Stimulated activated CD4-positive, alpha-beta T cell treated with anti-CD3 and anti-CD28 coated beads, TNF-alpha, amount 100 ng/mL, for 24 hours (primary cell): ENCODE results near the gene CHTF8.
A peak's percentile ranks its signal among the peaks of the same experiment; 100 is the strongest.

ENCODE experiments used
- DNase-seq, 3 experiments: peaks; one replicate each; pipeline ENCODE4 v3.0.0-alpha.2; 2020; ENCODE audit warnings: low read depth in 3 of 3

The CHTF8 gene

GRCh38 chr16:69113216-69113615 lies 19.2 kb downstream of the CHTF8 start:
- no peak for DNase-seq

GRCh38 chr16:69112285-69113129 lies 19.9 kb downstream of the CHTF8 start:
- peak in 2 of 3 experiments; percentile 28 to 60 for DNase-seq

- no peak for DNase-seq
Measured at GRCh38 chr16:69111876-69112230, 20.5 kb downstream of the CHTF8 start.

GRCh38 chr16:69111216-69111875 lies 21.0 kb downstream of the CHTF8 start:
- DNase-seq: no peak

GRCh38 chr16:69110406-69110805 lies 22.0 kb downstream of the CHTF8 start:
- no peak for DNase-seq

- no peak for DNase-seq
Measured at GRCh38 chr16:69109486-69110270, 22.7 kb downstream of the CHTF8 start.

GRCh38 chr16:69108905-69109252 lies 23.5 kb downstream of the CHTF8 start:
- no peak for DNase-seq

- DNase-seq: no peak
Measured at GRCh38 chr16:69108064-69108904, 24.1 kb downstream of the CHTF8 start.

- DNase-seq: no peak
Measured at GRCh38 chr16:69107316-69107962, 24.9 kb downstream of the CHTF8 start.

- DNase-seq: no peak
Measured at GRCh38 chr16:69106491-69107315, 25.7 kb downstream of the CHTF8 start.

GRCh38 chr16:69105501-69106361 lies 26.7 kb downstream of the CHTF8 start, which contains the start of gene HAS3:
Gene HAS3, plus strand, starts transcription at chr16:69105653. Its CDS starts 3,743 bp downstream, at chr16:69109396.
- peak in 1 of 3 experiments; percentile 41 for DNase-seq

- no peak for DNase-seq
Measured at GRCh38 chr16:69100071-69100691, 32.2 kb downstream of the CHTF8 start.

- no peak for DNase-seq
Measured at GRCh38 chr16:69095193-69095592, 37.2 kb downstream of the CHTF8 start.

GRCh38 chr16:69094501-69094900 lies 37.9 kb downstream of the CHTF8 start:
- no peak for DNase-seq

- no peak for DNase-seq
Measured at GRCh38 chr16:69093974-69094373, 38.4 kb downstream of the CHTF8 start.

- peak in 1 of 3 experiments; percentile 24 for DNase-seq
Measured at GRCh38 chr16:69089091-69089910, 43.1 kb downstream of the CHTF8 start.

GRCh38 chr16:69088684-69089083 lies 43.7 kb downstream of the CHTF8 start:
- DNase-seq: no peak

- no peak for DNase-seq
Measured at GRCh38 chr16:69087161-69087581, 45.2 kb downstream of the CHTF8 start.
